A549 (cell line): ENCODE results near the gene NME7. TPM values are rescaled to one million over a fixed set of nuclear protein-coding genes. Genes with fewer than 3 reads are reported as not detected.

ENCODE experiments used
- ATAC-seq, 2 experiments: fragments of 200-7000 bp in 1 of 2; fragments of >200 bp in 1 of 2; cut with Nextera tagmentation in 1 of 2; cut with Tn5 transposase in 1 of 2; 3 replicates each; pipeline versions ENCODE4 v1.8.0 to v1.9.1; 2018 to 2020; ENCODE audit warnings: mild to moderate bottlenecking in 1 of 2, moderate library complexity in 1 of 2
- CTCF ChIA-PET: fragments of 300-600 bp; sonication (Branson Sonifier 250); formaldehyde crosslinking; extraction: SDS; loops from one replicate; lab custom pipeline; 2021; ENCODE audit warnings: antibody characterized with exemption, inconsistent platforms; lab: Yijun Ruan, JAX
- POLR2A ChIA-PET: fragments of 350-600 bp; formaldehyde crosslinking; extraction: SDS; loops from one replicate; lab custom pipeline; 2021; ENCODE audit warnings: antibody characterized with exemption, inconsistent platforms; lab: Yijun Ruan, JAX
- DNase-seq, 2 experiments: peaks; one replicate each; pipeline versions ENCODE4 v3.0.0 to v3.0.0-alpha.2; 2011 to 2016; ENCODE audit warnings: low read depth in 1 of 2, low spot score in 1 of 2
- FAIRE-seq: peaks from 2 replicates; lab custom pipeline; 2011; peaks lifted over from hg19 to GRCh38; lab: Jason Lieb, UNC
- H3K27ac ChIP-seq, 2 experiments: fragments of >200 bp; sonication (Bioruptor Twin); formaldehyde crosslinking; 3 replicates each; pipeline ENCODE4 v1.5.1; 2016 to 2017
- H3K4me1 ChIP-seq: fragments of >200 bp; sonication (Bioruptor Twin); formaldehyde crosslinking; 3 replicates; pipeline ENCODE4 v1.6.1; 2016
- H3K4me2 ChIP-seq: fragments of >200 bp; sonication (Bioruptor Twin); formaldehyde crosslinking; 3 replicates; pipeline ENCODE4 v1.6.1; 2016
- H3K4me3 ChIP-seq: fragments of >200 bp; sonication (Bioruptor Twin); formaldehyde crosslinking; 3 replicates; pipeline ENCODE4 v1.5.1; 2016
- H3K9me3 ChIP-seq: fragments of >200 bp; sonication (Bioruptor Twin); formaldehyde crosslinking; 3 replicates; pipeline ENCODE4 v1.6.1; 2016
- ATOH8 ChIP-seq: fragments of 250-450 bp; sonication (Bioruptor Pico); IDR thresholded peaks from 2 replicates; pipeline ENCODE4 v1.5.0; 2020; ENCODE audit warnings: low read depth, mild to moderate bottlenecking, moderate library complexity
- BCL3 ChIP-seq: fragments of >200 bp; sonication (Bioruptor Twin); formaldehyde crosslinking; IDR thresholded peaks from 3 replicates; pipeline ENCODE4 v1.6.1; 2016
- CBX8 ChIP-seq: fragments of 200-600 bp; sonication (generic); IDR thresholded peaks from 2 replicates; pipeline ENCODE4 v1.6.1; 2016
- CEBPB ChIP-seq, 2 experiments: fragments of >200 bp in 1 of 2; sonication (Bioruptor Twin) in 1 of 2; formaldehyde crosslinking in 1 of 2; IDR thresholded peaks; 2 replicates each; pipeline ENCODE4 v1.6.1; 2012 to 2016
- CHD2 ChIP-seq: fragments of 150-350 bp; IDR thresholded peaks from 2 replicates; pipeline ENCODE4 v1.6.1; 2014; ENCODE audit warnings: low read length; ENCODE audit not compliant: partially characterized antibody
- CHD4 ChIP-seq: fragments of 200-600 bp; sonication (generic); IDR thresholded peaks from 2 replicates; pipeline ENCODE4 v1.6.1; 2016; ENCODE audit warnings: antibody characterized with exemption, mild to moderate bottlenecking, borderline replicate concordance
- CTCF ChIP-seq: fragments of >200 bp; sonication (Bioruptor Twin); formaldehyde crosslinking; IDR thresholded peaks from 3 replicates; pipeline ENCODE4 v1.5.1; 2016
- ESRRA ChIP-seq: fragments of 150-350 bp; IDR thresholded peaks from 2 replicates; pipeline ENCODE4 v1.6.1; 2014; ENCODE audit warnings: mild to moderate bottlenecking, low read length, borderline replicate concordance
- FOSB ChIP-seq: fragments of 250-450 bp; sonication (Bioruptor Pico); IDR thresholded peaks from 2 replicates; pipeline ENCODE4 v1.5.0; 2020; ENCODE audit warnings: mild to moderate bottlenecking, moderate library complexity
- GATA3 ChIP-seq: IDR thresholded peaks from 2 replicates; pipeline ENCODE4 v1.6.1; 2012; ENCODE audit warnings: borderline replicate concordance
- HDAC2 ChIP-seq: fragments of 200-600 bp; sonication (generic); IDR thresholded peaks from 2 replicates; pipeline ENCODE4 v1.6.1; 2016
- HES2 ChIP-seq: fragments of >200 bp; sonication (Bioruptor Twin); formaldehyde crosslinking; IDR thresholded peaks from 2 replicates; pipeline ENCODE4 v1.6.1; 2016
- HEYL ChIP-seq: fragments of 250-450 bp; sonication (Bioruptor Pico); IDR thresholded peaks from 2 replicates; pipeline ENCODE4 v1.8.0; 2021; ENCODE audit warnings: mild to moderate bottlenecking, moderate library complexity
- HOXA7 ChIP-seq: fragments of 250-450 bp; sonication (Bioruptor Pico); IDR thresholded peaks from 2 replicates; pipeline ENCODE4 v1.5.0; 2020; ENCODE audit warnings: mild to moderate bottlenecking, moderate library complexity
- HOXB13 ChIP-seq: fragments of 250-450 bp; sonication (Bioruptor Pico); IDR thresholded peaks from 2 replicates; pipeline ENCODE4 v1.5.0; 2020; ENCODE audit warnings: low read depth, mild to moderate bottlenecking, moderate library complexity
- JUN ChIP-seq, 2 experiments: fragments of >200 bp; sonication (Bioruptor Twin); formaldehyde crosslinking; IDR thresholded peaks; 2 replicates in 1 of 2; 3 replicates in 1 of 2; pipeline ENCODE4 v1.6.1; 2016 to 2017
- JUNB ChIP-seq: fragments of >200 bp; sonication (Bioruptor Twin); formaldehyde crosslinking; IDR thresholded peaks from 2 replicates; pipeline ENCODE4 v1.6.1; 2016
- KDM5A ChIP-seq: fragments of 200-600 bp; sonication (generic); IDR thresholded peaks from 2 replicates; pipeline ENCODE4 v1.6.1; 2016; ENCODE audit warnings: antibody characterized with exemption, mild to moderate bottlenecking
- MYC ChIP-seq: IDR thresholded peaks from 2 replicates; pipeline ENCODE4 v1.6.1; 2012; ENCODE audit warnings: mild to moderate bottlenecking, inconsistent platforms, low read length, improper control_type of control experiment, borderline replicate concordance
- PBX3 ChIP-seq: IDR thresholded peaks from 2 replicates; pipeline ENCODE4 v1.6.1; 2012
- PHF8 ChIP-seq: fragments of 200-600 bp; sonication (generic); IDR thresholded peaks from 2 replicates; pipeline ENCODE4 v1.6.1; 2016; ENCODE audit warnings: low read depth, mild to moderate bottlenecking, antibody characterized with exemption, moderate library complexity, borderline replicate concordance
- POLR2A ChIP-seq: IDR thresholded peaks from 2 replicates; pipeline ENCODE4 v1.6.1; 2012; ENCODE audit warnings: mild to moderate bottlenecking, low read length
- RAD21 ChIP-seq, 2 experiments: fragments of >200 bp in 1 of 2; sonication (Bioruptor Twin) in 1 of 2; formaldehyde crosslinking in 1 of 2; IDR thresholded peaks in 1 of 2; conservative IDR thresholded peaks in 1 of 2; 2 replicates in 1 of 2; 3 replicates in 1 of 2; pipeline ENCODE4 v1.6.1; 2012 to 2018; ENCODE audit warnings: inconsistent platforms in 1 of 2
- RARB ChIP-seq: fragments of 250-450 bp; sonication (Bioruptor Pico); IDR thresholded peaks from 2 replicates; pipeline ENCODE4 v1.8.0; 2021; ENCODE audit warnings: mild to moderate bottlenecking, moderate library complexity
- SMC3 ChIP-seq: fragments of >200 bp; sonication (Bioruptor Twin); formaldehyde crosslinking; IDR thresholded peaks from 3 replicates; pipeline ENCODE4 v1.6.1; 2018; ENCODE audit warnings: inconsistent platforms
- SREBF2 ChIP-seq: fragments of 450-650 bp; IDR thresholded peaks from 2 replicates; pipeline ENCODE4 v1.6.1; 2014; ENCODE audit warnings: mild to moderate bottlenecking, moderate library complexity
- TFCP2L1 ChIP-seq: fragments of 250-450 bp; sonication (Bioruptor Pico); IDR thresholded peaks from 2 replicates; pipeline ENCODE4 v1.5.0; 2021; ENCODE audit warnings: mild to moderate bottlenecking
- TP53 ChIP-seq: fragments of 250-450 bp; sonication (Bioruptor Pico); IDR thresholded peaks from 2 replicates; pipeline ENCODE4 v1.5.0; 2021; ENCODE audit warnings: mild to moderate bottlenecking, moderate library complexity
- ZC3H11A ChIP-seq: fragments of 450-650 bp; IDR thresholded peaks from 2 replicates; pipeline ENCODE4 v1.6.1; 2014; ENCODE audit warnings: antibody characterized with exemption, mild to moderate bottlenecking
- ZFP36 ChIP-seq: fragments of 450-650 bp; IDR thresholded peaks from 2 replicates; pipeline ENCODE4 v1.6.1; 2014; ENCODE audit warnings: borderline replicate concordance; ENCODE audit not compliant: partially characterized antibody
- ZNF302 ChIP-seq: fragments of 250-450 bp; sonication (Bioruptor Pico); IDR thresholded peaks from 2 replicates; pipeline ENCODE4 v1.9.0; 2021; ENCODE audit warnings: inconsistent platforms, mild to moderate bottlenecking, moderate library complexity
- WGBS: methylation state at CpG from one replicate; pipeline ENCODE4 v1.1.6; 2017; ENCODE audit errors: missing lambda C conversion rate; 5-methylcytosine and 5-hydroxymethylcytosine counted together
- polyA plus RNA-seq, 4 experiments: library from polyadenylated mRNA; depleted of rRNA in 3 of 4; stranded (reverse); fragments of >200 nt; fragmentation: RNase III in 1 of 4; extraction: RNeasy Plus Mini Kit Qiagen cat#74134 plus additional on column Dnase treatment in 1 of 4; gene quantifications; 2 replicates in 3 of 4; 3 replicates in 1 of 4; pipeline ENCODE4 v1.2.3, GENCODE V29; 2011 to 2017
- TF ChIP-seq, protein P1 (sequence below): IDR thresholded peaks from 2 replicates; pipeline ENCODE4 v1.6.1; 2012; ENCODE audit warnings: low read depth, borderline replicate concordance
- TF ChIP-seq, protein P2 (sequence below): fragments of 250-450 bp; sonication (Bioruptor Pico); IDR thresholded peaks from 2 replicates; pipeline ENCODE4 v1.5.0; 2021; ENCODE audit warnings: mild to moderate bottlenecking, moderate library complexity, borderline replicate concordance

The NME7 gene
- polyA plus RNA-seq, 2 of the 4 experiments (the other 2 are of a cell fraction) = 39.5 to 62.3 TPM

- 0% methylated on average over 11 of the region's 100 CpGs for WGBS
- Histone ChIP-seq H3K9me3 (no peaks in the 10 kb centered on the region), H3K4me1 (peaks cover 43% of the 10 kb centered on the region), H3K27ac (peak within 1 kb of the TSS; percentile 96 to 98), H3K4me2 (peak within 1 kb of the TSS; percentile 98), H3K4me3 (peak within 1 kb of the TSS; percentile 92)
- ATAC-seq (peak; percentile 63 to 83), DNase-seq (peak; percentile 90 to 91), FAIRE-seq (no peak)
- CTCF ChIA-PET = interaction anchor here (0.6 to 3.1 kb wide), 5 partner anchors 21 to 503 kb away, joined by 3 to 18 read pairs (median 14); no protein-coding TSS in a partner anchor
- POLR2A ChIA-PET = interaction anchor here (0.7 to 2.5 kb wide), 22 partner anchors 8 to 507 kb away, joined by 3 to 9 read pairs (median 3); partner anchors contain the start of genes BLZF1 and NME7
- TF ChIP-seq GATA3 (peak; percentile 39; the same call in 1 of the 2 replicates), ZFP36 (no peak), POLR2A (peak; percentile 97), CEBPB (IDR thresholded peaks at IDR 0.05) (no peak), TP53 (CRISPR knock-in tag) (no peak), BCL3 (peak; percentile 98), KDM5A (no peak), SMC3 (peak; percentile 10; the same call in 1 of the 3 replicates), ESRRA (no peak), TFCP2L1 (CRISPR knock-in tag) (peak; percentile 82; the same call in 1 of the 2 replicates), CTCF (no peak), FOSB (CRISPR knock-in tag) (no peak), RARB (CRISPR knock-in tag) (no peak), RAD21 (conservative IDR thresholded peaks at IDR 0.05 in 1 of 2, IDR thresholded peaks at IDR 0.05 in 1 of 2) (peak; percentile 10 to 50; a peak in 3 of 5 replicates), PHF8 (peak; percentile 70), HES2 (no peak), PBX3 (peak; percentile 68; the same call in 1 of the 2 replicates), ZC3H11A (no peak), JUNB (no peak), HOXB13 (CRISPR knock-in tag) (no peak), ATOH8 (CRISPR knock-in tag) (no peak), JUN (IDR thresholded peaks at IDR 0.05) (peak; percentile 94 to 95), MYC (no peak), HEYL (CRISPR knock-in tag) (no peak), HDAC2 (no peak), CHD4 (no peak), ZNF302 (no peak), CBX8 (no peak), SREBF2 (no peak), HOXA7 (CRISPR knock-in tag) (no peak), CHD2 (no peak)
- TF ChIP-seq, protein P1, sequence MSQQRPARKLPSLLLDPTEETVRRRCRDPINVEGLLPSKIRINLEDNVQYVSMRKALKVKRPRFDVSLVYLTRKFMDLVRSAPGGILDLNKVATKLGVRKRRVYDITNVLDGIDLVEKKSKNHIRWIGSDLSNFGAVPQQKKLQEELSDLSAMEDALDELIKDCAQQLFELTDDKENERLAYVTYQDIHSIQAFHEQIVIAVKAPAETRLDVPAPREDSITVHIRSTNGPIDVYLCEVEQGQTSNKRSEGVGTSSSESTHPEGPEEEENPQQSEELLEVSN = 0 out of 2 replicates have a peak, but pooled peaks have one; percentile 3
- TF ChIP-seq, protein P2, sequence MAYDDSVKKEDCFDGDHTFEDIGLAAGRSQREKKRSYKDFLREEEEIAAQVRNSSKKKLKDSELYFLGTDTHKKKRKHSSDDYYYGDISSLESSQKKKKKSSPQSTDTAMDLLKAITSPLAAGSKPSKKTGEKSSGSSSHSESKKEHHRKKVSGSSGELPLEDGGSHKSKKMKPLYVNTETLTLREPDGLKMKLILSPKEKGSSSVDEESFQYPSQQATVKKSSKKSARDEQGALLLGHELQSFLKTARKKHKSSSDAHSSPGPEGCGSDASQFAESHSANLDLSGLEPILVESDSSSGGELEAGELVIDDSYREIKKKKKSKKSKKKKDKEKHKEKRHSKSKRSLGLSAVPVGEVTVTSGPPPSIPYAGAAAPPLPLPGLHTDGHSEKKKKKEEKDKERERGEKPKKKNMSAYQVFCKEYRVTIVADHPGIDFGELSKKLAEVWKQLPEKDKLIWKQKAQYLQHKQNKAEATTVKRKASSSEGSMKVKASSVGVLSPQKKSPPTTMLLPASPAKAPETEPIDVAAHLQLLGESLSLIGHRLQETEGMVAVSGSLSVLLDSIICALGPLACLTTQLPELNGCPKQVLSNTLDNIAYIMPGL (CRISPR knock-in tag) = no peak
Measured at GRCh38 chr1:169106095-169106920, 261.3 kb downstream of the NME7 start, which contains the start of gene ATP1B1. Gene ATP1B1, plus strand, starts transcription at chr1:169106690. Its CDS starts 140 bp downstream, at chr1:169106830.
